ENCODE measurements around the gene LRRD1.
"Not testable (repeated sequence)": the region's sequence is repeated elsewhere in the genome, so short reads cannot be mapped to it uniquely, and the experiment has no call there.

The LRRD1 gene

DNA sequence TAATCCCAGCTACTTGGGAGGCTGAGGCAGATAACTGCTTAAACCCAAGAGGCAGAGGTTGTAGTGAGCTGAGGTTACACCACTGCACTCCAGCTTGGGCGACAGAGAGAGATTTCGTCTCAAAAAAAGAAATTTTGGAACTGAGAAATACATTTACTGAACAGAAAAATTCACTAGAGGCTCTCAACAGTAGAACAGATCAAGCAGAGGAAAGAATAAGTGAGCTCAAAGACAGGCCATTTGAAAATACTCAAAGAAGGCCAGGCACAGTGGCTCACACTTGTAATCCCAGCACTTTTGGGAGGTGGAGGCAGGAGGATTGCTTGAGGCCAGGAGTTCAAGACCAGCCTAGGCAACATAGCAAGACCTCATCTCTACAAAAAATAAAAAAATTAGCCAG, 9.4 kb downstream of the LRRD1 start:
- not testable (repeated sequence) for H3K4me2 ChIP-seq (ENCODE audit: low read length); H3K36me3 ChIP-seq (ENCODE audit: insufficient read depth, low read length); H3K4me1 ChIP-seq (ENCODE audit: control insufficient read depth, insufficient read depth, low read length); H3K27me3 ChIP-seq (ENCODE audit: control insufficient read depth, insufficient read depth, low read length); H3K4me3 ChIP-seq (ENCODE audit: low read length); H3K9me3 ChIP-seq (replicated peaks; ENCODE audit: low read length); H3K9ac ChIP-seq (ENCODE audit: low read depth, low read length)

DNA sequence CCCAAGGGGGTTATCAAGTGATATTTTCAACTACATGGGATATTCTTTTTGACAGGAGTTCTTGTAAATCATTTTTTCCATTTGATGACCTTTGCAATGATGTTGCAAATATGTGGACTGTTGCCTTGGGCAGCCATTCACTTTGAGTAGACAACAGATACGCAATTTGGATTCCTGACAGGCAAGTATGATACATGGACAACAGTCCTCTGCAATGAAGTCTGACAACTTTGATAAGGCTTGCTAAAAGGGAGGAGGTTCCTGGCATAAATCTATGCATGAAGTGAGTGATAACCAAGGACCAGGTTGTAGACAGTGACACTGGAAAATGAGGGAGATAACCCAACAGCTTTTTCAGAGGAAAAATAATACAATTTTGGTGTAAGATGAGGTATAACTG, 17.7 kb downstream of the LRRD1 start:
- H3K4me1 ChIP-seq (ENCODE audit: control insufficient read depth, insufficient read depth, low read length), result peaks cover 18% of the 10 kb centered on the region
- no peaks in the 10 kb centered on the region for H3K9me3 ChIP-seq (replicated peaks; ENCODE audit: low read length)
- no peak overlapping the region for H3K9ac ChIP-seq (ENCODE audit: low read depth, low read length)
- no peak overlapping the region for H3K4me2 ChIP-seq (ENCODE audit: low read length)
- no peaks in the 10 kb centered on the region for H3K27me3 ChIP-seq (ENCODE audit: control insufficient read depth, insufficient read depth, low read length)
- H3K36me3 ChIP-seq (ENCODE audit: insufficient read depth, low read length), result no peaks in the 10 kb centered on the region
- no peak overlapping the region for H3K4me3 ChIP-seq (ENCODE audit: low read length)

DNA sequence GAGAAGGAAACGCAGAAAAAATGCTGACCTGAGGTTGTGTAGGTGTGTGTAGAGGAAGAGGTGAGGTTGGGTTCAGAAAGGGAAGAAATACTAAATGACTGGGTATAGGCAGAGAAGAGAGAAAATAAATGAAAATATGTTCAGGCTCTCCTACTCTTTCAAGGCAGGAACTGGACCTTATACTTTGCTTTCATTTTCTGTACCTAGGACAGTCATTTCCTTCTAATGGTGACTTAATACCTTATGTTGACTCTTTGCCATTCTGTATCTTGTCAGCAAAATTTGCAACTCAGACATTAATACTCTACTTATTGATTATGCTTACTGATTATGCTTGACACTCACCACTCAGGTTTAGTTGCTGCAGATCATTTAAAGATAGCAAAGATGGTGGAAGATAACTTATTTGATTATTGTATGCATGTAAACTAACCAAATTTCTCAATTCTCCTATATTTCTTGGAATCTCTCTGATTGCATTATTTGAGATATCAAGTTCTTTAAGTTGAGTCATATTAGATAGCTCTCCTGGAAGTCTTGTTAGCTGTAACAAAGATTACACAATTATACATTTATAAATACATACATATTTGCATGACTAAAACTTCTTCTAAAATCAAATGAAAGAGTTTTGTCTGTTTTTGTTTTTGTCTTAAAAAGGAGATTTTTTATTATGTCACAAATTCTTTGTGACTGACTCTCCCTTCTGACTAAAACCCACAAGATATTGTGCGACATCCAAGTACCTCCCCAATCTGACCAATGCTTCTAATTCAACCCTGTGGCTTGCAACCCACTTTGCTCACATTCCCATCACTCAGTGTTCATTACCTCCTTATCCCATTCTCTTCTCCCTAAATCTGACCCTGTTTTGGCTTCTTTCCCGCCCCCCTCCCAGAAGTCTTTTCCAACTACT, 20.0 kb downstream of the LRRD1 start:
- peaks cover 25% of the 10 kb centered on the region for H3K4me1 ChIP-seq (ENCODE audit: control insufficient read depth, insufficient read depth, low read length)
- H3K36me3 ChIP-seq (ENCODE audit: insufficient read depth, low read length), result no peaks in the 10 kb centered on the region
- H3K9ac ChIP-seq (ENCODE audit: low read depth, low read length), result no peak overlapping the region
- H3K4me3 ChIP-seq (ENCODE audit: low read length), result peak overlapping the region; percentile 4
- no peaks in the 10 kb centered on the region for H3K9me3 ChIP-seq (replicated peaks; ENCODE audit: low read length)
- H3K4me2 ChIP-seq (ENCODE audit: low read length), result peak overlapping the region; percentile 54
- no peaks in the 10 kb centered on the region for H3K27me3 ChIP-seq (ENCODE audit: control insufficient read depth, insufficient read depth, low read length)

DNA sequence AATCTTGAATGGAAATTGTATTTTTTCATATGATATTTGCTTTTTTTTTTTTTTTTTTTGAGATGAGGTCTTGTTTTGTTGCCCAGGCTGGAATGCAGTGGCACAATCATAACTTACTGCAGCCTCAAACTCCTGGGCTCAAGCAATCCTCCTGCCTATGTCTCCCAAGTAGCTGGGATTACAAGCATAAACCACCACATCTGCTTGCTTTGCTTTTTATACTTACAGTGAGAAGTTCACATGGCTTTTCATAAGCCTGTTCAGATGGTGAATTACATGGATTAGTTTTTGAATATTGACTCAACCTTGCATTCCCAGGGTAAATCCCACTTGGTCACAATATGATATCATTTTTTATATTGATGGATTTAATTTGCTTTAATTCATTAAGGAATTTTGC, 22.0 kb downstream of the LRRD1 start:
- no peaks in the 10 kb centered on the region for H3K36me3 ChIP-seq (ENCODE audit: insufficient read depth, low read length)
- H3K4me3 ChIP-seq (ENCODE audit: low read length), result no peak overlapping the region
- no peak overlapping the region for H3K9ac ChIP-seq (ENCODE audit: low read depth, low read length)
- H3K4me1 ChIP-seq (ENCODE audit: control insufficient read depth, insufficient read depth, low read length), result peaks cover 25% of the 10 kb centered on the region
- H3K4me2 ChIP-seq (ENCODE audit: low read length), result no peak overlapping the region
- H3K9me3 ChIP-seq (replicated peaks; ENCODE audit: low read length), result no peaks in the 10 kb centered on the region
- no peaks in the 10 kb centered on the region for H3K27me3 ChIP-seq (ENCODE audit: control insufficient read depth, insufficient read depth, low read length)

DNA sequence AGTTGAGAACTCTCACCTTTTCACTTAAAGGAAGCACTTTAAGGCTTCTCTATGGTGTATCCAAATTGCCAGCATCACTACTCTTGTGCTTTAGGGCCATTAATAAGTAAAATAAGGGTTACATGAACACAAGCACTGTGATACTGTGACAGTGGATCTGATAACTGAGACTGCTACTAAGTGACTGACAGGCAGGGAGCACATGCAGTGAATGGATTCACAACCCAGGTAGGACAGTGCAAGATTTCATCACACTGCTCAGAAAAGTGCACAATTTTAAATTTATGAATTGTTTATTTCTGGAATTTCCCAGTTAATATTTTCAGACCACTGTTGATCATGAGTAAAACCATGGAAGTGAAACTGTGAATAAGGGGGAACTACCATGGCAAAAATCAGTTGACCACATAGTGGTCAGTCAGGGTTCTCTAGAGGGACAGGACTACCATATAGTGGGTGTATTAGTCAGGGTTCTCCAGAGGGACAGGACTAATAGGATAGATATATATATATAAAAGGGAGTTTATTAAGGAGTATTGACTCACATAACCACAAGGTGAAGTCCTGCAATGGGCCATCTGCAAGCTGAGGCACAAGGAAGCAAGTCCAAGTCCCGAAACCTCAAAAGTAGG, 23.7 kb downstream of the LRRD1 start:
- Histone ChIP-seq H3K4me1 (ENCODE audit: control insufficient read depth, insufficient read depth, low read length) (peaks cover 25% of the 10 kb centered on the region), H3K4me3 (ENCODE audit: low read length) (no peak overlapping the region), H3K36me3 (ENCODE audit: insufficient read depth, low read length) (no peaks in the 10 kb centered on the region), H3K27me3 (ENCODE audit: control insufficient read depth, insufficient read depth, low read length) (no peaks in the 10 kb centered on the region), H3K9ac (ENCODE audit: low read depth, low read length) (no peak overlapping the region), H3K4me2 (ENCODE audit: low read length) (no peak overlapping the region), H3K9me3 (replicated peaks; ENCODE audit: low read length) (no peaks in the 10 kb centered on the region)

DNA sequence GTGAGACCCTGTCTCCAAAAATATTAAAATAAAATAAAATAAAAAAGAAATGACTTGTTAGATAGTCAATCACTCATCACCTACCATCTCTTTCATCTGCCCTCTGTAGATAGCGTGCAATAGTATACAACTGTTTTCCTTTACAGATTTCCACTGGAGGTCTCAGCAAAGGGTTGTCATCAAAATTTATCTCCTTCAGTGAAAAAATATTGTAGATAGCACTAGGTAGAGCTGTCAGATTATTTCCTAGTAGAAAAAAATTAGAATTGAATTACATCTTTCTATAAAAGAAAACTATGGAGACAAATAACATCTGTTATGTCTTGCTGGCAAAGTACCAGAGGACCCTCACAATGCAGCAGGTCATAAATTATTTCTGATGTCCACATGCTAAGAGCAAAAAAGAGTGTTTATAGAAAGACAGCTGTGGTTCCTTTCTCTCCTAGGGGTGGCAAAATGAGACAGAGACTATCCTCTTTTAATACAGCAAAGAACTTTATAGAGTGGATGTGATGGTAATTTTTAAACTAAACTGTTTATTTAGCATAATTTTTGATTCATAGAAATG, 28.4 kb downstream of the LRRD1 start:
- H3K4me1 ChIP-seq (ENCODE audit: control insufficient read depth, insufficient read depth, low read length), result peaks cover under 1% of the 10 kb centered on the region
- H3K27me3 ChIP-seq (ENCODE audit: control insufficient read depth, insufficient read depth, low read length), result no peaks in the 10 kb centered on the region
- no peak overlapping the region for H3K9ac ChIP-seq (ENCODE audit: low read depth, low read length)
- no peaks in the 10 kb centered on the region for H3K9me3 ChIP-seq (replicated peaks; ENCODE audit: low read length)
- no peak overlapping the region for H3K4me2 ChIP-seq (ENCODE audit: low read length)
- H3K36me3 ChIP-seq (ENCODE audit: insufficient read depth, low read length), result no peaks in the 10 kb centered on the region
- no peak overlapping the region for H3K4me3 ChIP-seq (ENCODE audit: low read length)

DNA sequence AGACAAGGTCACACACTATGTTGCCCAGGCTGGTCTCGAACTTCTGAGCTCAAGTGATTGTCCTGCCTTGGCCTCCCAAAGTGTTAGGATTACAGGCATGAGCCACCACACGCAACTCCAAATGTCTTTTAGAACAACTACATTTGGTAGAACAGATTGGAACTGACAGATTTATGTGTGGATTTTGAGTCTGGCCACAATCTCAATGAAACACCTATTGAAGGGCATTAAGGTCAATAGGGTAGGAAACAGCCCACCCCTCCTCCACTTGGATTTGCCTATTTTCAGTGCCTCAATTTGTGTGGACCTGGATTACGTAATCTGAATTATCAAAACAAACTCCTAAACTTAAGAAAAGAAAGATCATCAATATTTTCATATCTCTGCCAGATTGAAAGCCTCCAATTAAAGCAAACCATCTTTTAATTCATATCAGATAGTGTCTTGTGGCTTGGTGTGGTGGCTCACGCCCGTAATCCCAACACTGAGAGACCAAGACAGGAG, 29.2 kb downstream of the LRRD1 start:
- Histone ChIP-seq H3K4me1 (ENCODE audit: control insufficient read depth, insufficient read depth, low read length) (no peaks in the 10 kb centered on the region), H3K36me3 (ENCODE audit: insufficient read depth, low read length) (no peaks in the 10 kb centered on the region), H3K27me3 (ENCODE audit: control insufficient read depth, insufficient read depth, low read length) (no peaks in the 10 kb centered on the region), H3K9me3 (replicated peaks; ENCODE audit: low read length) (no peaks in the 10 kb centered on the region), H3K4me2 (ENCODE audit: low read length) (no peak overlapping the region), H3K4me3 (ENCODE audit: low read length) (no peak overlapping the region), H3K9ac (ENCODE audit: low read depth, low read length) (no peak overlapping the region)

DNA sequence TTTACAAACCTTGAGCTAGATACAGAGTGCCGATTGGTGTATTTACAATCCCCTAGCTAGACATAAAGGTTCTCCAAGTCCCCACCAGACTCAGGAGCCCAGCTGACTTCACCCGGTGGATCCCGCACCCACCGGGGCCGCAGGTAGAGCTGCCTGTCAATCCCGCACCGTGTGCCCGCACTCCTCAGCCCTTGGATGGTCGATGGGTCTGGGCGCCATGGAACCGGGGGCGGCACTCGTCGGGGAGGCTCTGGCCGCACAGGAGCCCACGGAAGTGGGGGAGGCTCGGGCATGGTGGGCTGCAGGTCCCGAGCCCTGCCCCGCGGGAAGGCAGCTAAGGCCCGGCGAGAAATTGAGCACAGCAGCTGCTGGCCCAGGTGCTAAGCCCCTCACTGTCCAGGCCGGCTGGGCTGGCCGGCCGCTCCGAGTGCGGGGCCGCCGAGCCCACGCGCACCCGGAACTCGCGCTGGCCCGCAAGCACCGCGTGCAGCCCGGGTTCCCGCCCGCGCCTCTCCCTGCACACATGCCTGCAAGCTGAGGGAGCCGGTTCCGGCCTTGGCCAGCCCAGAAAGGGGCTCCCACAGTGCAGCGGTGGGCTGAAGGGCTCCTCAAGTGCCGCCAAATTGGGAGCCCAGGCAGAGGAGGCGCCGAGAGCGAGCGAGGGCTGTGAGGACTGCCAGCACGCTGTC, 35.6 kb downstream of the LRRD1 start:
- not testable (repeated sequence) for H3K4me1 ChIP-seq (ENCODE audit: control insufficient read depth, insufficient read depth, low read length); H3K27me3 ChIP-seq (ENCODE audit: control insufficient read depth, insufficient read depth, low read length); H3K4me2 ChIP-seq (ENCODE audit: low read length); H3K4me3 ChIP-seq (ENCODE audit: low read length); H3K9me3 ChIP-seq (replicated peaks; ENCODE audit: low read length); H3K9ac ChIP-seq (ENCODE audit: low read depth, low read length); H3K36me3 ChIP-seq (ENCODE audit: insufficient read depth, low read length)

DNA sequence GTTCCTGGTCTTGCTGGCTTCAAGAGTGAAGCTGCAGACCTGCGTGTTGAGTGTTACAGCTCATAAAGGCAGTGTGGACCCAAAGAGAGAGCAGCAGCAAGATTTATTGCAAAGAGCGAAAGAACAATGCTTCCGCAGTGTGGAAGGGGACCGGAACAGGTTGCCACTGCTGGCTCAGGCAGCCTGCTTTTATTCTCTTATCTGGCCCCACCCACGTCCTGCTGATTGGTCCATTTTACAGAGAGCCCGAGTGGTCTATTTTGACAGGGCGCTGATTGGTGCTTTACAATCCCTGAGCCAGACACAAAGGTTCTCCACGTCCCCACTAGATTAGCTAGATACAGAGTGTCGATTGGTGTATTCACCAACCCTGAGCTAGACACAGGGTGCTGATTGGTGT, 36.2 kb downstream of the LRRD1 start:
- not testable (repeated sequence) for H3K4me3 ChIP-seq (ENCODE audit: low read length); H3K27me3 ChIP-seq (ENCODE audit: control insufficient read depth, insufficient read depth, low read length); H3K9me3 ChIP-seq (replicated peaks; ENCODE audit: low read length); H3K9ac ChIP-seq (ENCODE audit: low read depth, low read length); H3K4me2 ChIP-seq (ENCODE audit: low read length); H3K4me1 ChIP-seq (ENCODE audit: control insufficient read depth, insufficient read depth, low read length); H3K36me3 ChIP-seq (ENCODE audit: insufficient read depth, low read length)

DNA sequence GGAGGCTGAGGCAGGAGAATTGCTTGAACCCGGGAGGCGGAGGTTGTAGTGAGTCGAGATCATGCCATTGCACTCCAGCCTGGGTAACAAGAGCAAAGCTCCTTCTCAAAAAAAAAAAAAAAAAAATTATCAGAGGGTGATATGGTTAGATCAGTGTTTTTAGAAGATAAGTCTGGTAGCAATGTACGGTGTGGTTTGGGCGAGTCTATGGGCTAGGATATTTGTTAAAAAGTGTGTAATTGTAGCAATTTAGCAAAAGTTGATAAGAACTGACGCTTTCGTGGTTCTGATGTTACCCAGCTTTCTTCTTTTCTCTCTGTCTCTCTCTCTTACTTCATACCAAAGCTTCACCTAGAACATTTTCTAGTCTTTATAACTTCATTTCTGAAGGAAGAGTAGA, 37.8 kb downstream of the LRRD1 start:
- no peak overlapping the region for H3K4me3 ChIP-seq (ENCODE audit: low read length)
- H3K9ac ChIP-seq (ENCODE audit: low read depth, low read length), result no peak overlapping the region
- no peaks in the 10 kb centered on the region for H3K36me3 ChIP-seq (ENCODE audit: insufficient read depth, low read length)
- no peaks in the 10 kb centered on the region for H3K27me3 ChIP-seq (ENCODE audit: control insufficient read depth, insufficient read depth, low read length)
- H3K4me1 ChIP-seq (ENCODE audit: control insufficient read depth, insufficient read depth, low read length), result no peaks in the 10 kb centered on the region
- no peak overlapping the region for H3K4me2 ChIP-seq (ENCODE audit: low read length)
- no peaks in the 10 kb centered on the region for H3K9me3 ChIP-seq (replicated peaks; ENCODE audit: low read length)

DNA sequence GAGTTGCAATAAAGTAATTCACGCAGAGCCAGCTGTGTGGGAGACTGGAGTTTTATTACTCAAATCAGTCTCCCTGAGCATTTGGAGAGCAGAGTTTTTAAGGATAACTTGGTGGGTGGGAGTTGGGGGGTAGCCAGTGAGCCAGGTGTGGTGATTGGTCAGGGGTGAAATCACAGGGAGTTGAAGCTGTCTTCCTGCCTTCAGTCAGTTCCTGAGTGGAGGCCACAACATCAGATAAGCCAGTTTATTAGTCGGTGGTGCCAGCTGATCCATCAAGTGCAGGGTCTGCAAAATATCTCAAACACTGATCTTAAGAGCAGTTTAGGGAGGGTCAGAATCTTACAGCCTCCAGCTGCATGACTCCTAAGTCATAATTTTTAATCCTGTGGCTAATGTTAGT, 41.4 kb downstream of the LRRD1 start:
- Histone ChIP-seq H3K9ac (ENCODE audit: low read depth, low read length) (no peak overlapping the region), H3K9me3 (replicated peaks; ENCODE audit: low read length) (no peaks in the 10 kb centered on the region), H3K27me3 (ENCODE audit: control insufficient read depth, insufficient read depth, low read length) (no peaks in the 10 kb centered on the region), H3K4me1 (ENCODE audit: control insufficient read depth, insufficient read depth, low read length) (peaks cover 4% of the 10 kb centered on the region), H3K4me2 (ENCODE audit: low read length) (no peak overlapping the region), H3K4me3 (ENCODE audit: low read length) (no peak overlapping the region), H3K36me3 (ENCODE audit: insufficient read depth, low read length) (no peaks in the 10 kb centered on the region)
